ENCODE measurements around the gene RAI14.
"Not testable (repeated sequence)": the region's sequence is repeated elsewhere in the genome, so short reads cannot be mapped to it uniquely, and the experiment has no call there.

RAI14 gene

GRCh38 chr5:34775886-34776285, 119.8 kb downstream of the RAI14 start:
- no peak for DNase-seq

- DNase-seq, result no peak
Observed at GRCh38 chr5:34778091-34778850, 122.1 kb downstream of the RAI14 start.

- DNase-seq, result not testable (repeated sequence)
Observed at GRCh38 chr5:34783892-34784291, 127.8 kb downstream of the RAI14 start.

GRCh38 chr5:34787035-34787434, 130.9 kb downstream of the RAI14 start:
- no peak for DNase-seq

- no peak for DNase-seq
Observed at GRCh38 chr5:34789021-34789531, 132.9 kb downstream of the RAI14 start.

- DNase-seq, result no peak
Observed at GRCh38 chr5:34789639-34790038, 133.5 kb downstream of the RAI14 start.

GRCh38 chr5:34790069-34790468, 133.9 kb downstream of the RAI14 start:
- DNase-seq, result no peak

- DNase-seq, result no peak
Observed at GRCh38 chr5:34791761-34792244, 135.7 kb downstream of the RAI14 start.

GRCh38 chr5:34802834-34803563, 146.9 kb downstream of the RAI14 start:
- no peak for DNase-seq

GRCh38 chr5:34803974-34804732, 148.0 kb downstream of the RAI14 start:
- no peak for DNase-seq

- no peak for DNase-seq
Observed at GRCh38 chr5:34804913-34805312, 148.8 kb downstream of the RAI14 start.

- DNase-seq, result no peak
Observed at GRCh38 chr5:34806532-34806931, 150.4 kb downstream of the RAI14 start.

- no peak for DNase-seq
Observed at GRCh38 chr5:34811706-34812105, 155.6 kb downstream of the RAI14 start.

GRCh38 chr5:34813509-34813908, 157.4 kb downstream of the RAI14 start:
- no peak for DNase-seq

- no peak for DNase-seq
Observed at GRCh38 chr5:34817558-34818351, 161.6 kb downstream of the RAI14 start.

- no peak for DNase-seq
Observed at GRCh38 chr5:34818717-34819116, 162.6 kb downstream of the RAI14 start.

- no peak for DNase-seq
Observed at GRCh38 chr5:34820593-34820992, 164.5 kb downstream of the RAI14 start.

GRCh38 chr5:34822956-34823715, 167.0 kb downstream of the RAI14 start:
- DNase-seq, result no peak

GRCh38 chr5:34826347-34826746, 170.2 kb downstream of the RAI14 start:
- no peak for DNase-seq

GRCh38 chr5:34827588-34828506, 171.7 kb downstream of the RAI14 start:
- DNase-seq, result no peak
